Gastroesophageal sphincter (tissue), 4 donors: ENCODE results near the gene ZNF521. TPM values are rescaled to one million over a fixed set of nuclear protein-coding genes. Genes with fewer than 3 reads are reported as not detected.
"Not testable (repeated sequence)": the region's sequence is repeated elsewhere in the genome, so short reads cannot be mapped to it uniquely, and the experiment has no call there.

Experiments
- ATAC-seq: fragments of 150-250 bp; one replicate; pipeline ENCODE4 v1.9.1; 2016; ENCODE audit warnings: mild to moderate bottlenecking, moderate library complexity
- H3K27ac ChIP-seq, 4 donors: fragments of 200-600 bp; sonication (generic) in 3 of 4; 1 replicate in 3 of 4; 2 replicates in 1 of 4; pipeline ENCODE4 v1.5.1; 2016 to 2019
- H3K27me3 ChIP-seq: fragments of 200-600 bp; sonication (generic); one replicate; pipeline ENCODE4 v1.5.1; 2019
- H3K36me3 ChIP-seq, 2 donors: fragments of 200-600 bp; sonication (generic); one replicate each; pipeline ENCODE4 v1.5.1; 2019; ENCODE audit warnings: control low read depth in 1 of 2
- H3K4me1 ChIP-seq, 3 donors: fragments of 200-600 bp; sonication (generic); 1 replicate in 2 of 3; 2 replicates in 1 of 3; pipeline ENCODE4 v1.5.1; 2016 to 2019; ENCODE audit warnings: control low read depth in 2 of 3
- H3K4me3 ChIP-seq, 2 donors: fragments of 200-600 bp; sonication (generic); one replicate each; pipeline ENCODE4 v1.5.1; 2019; ENCODE audit warnings: mild to moderate bottlenecking in 1 of 2, moderate library complexity in 1 of 2
- H3K9me3 ChIP-seq, 3 donors: fragments of 200-600 bp; sonication (generic); one replicate each; pipeline ENCODE4 v1.5.1; 2017 to 2019; ENCODE audit warnings: control low read depth in 2 of 3
- EP300 ChIP-seq: sonication (generic); formaldehyde crosslinking; IDR thresholded peaks from one replicate; pipeline ENCODE4 v1.6.1; 2017; ENCODE audit warnings: antibody characterized with exemption, mild to moderate bottlenecking
- POLR2A ChIP-seq, 2 donors: fragments of 450-650 bp; IDR thresholded peaks; one replicate each; pipeline ENCODE4 v1.6.1; 2017; ENCODE audit warnings: antibody characterized with exemption in 2 of 2, mild to moderate bottlenecking in 2 of 2, moderate library complexity in 1 of 2
- POLR2AphosphoS5 ChIP-seq: sonication (generic); formaldehyde crosslinking; IDR thresholded peaks from one replicate; pipeline ENCODE4 v1.6.1; 2017; ENCODE audit warnings: antibody characterized with exemption
- WGBS, 2 donors: methylation state at CpG; one replicate each; pipeline ENCODE4 v1.1.5; 2018; ENCODE audit warnings: low coverage in 1 of 2; 5-methylcytosine and 5-hydroxymethylcytosine counted together
- total RNA-seq, 4 donors: library from RNA; depleted of rRNA; stranded (reverse); fragments of >200 nt; gene quantifications; one replicate each; pipeline ENCODE4 v1.1.0, GENCODE V29; 2016
- TF ChIP-seq, protein P1 (sequence below), 4 experiments: fragments of 200-600 bp in 2 of 4; fragments of 450-650 bp in 2 of 4; sonication (generic) in 1 of 4; IDR thresholded peaks; one replicate each; pipeline ENCODE4 v1.5.1; 2017 to 2019; ENCODE audit warnings: antibody characterized with exemption in 4 of 4, mild to moderate bottlenecking in 2 of 4, moderate library complexity in 2 of 4

The ZNF521 gene
- total RNA-seq, 4 donors from 2014 or later, result 9.9 to 29.3 (median 13.4) TPM

DNA sequence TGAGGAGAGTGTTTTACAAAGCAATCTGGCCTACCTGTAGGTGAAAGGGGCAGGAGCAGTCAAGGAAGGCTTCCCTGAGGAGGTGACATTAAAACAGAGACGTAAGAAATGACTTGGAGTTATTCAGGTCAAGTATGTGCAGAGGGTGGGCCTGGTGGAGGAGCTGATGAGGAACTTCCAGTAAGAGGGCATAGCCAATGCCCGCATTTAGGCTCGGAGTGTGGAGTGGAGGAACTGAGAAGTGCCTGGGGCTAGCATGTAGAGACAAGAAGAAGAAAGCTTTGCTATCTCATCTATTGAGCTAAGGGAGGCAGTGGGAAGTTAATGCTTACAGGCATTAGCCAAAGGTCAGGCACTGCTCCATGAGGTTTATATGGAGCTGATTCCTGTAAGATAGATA lies 312.2 kb downstream of the ZNF521 start:
- Histone ChIP-seq H3K4me3 (no peak overlapping the region), H3K27me3 (peaks cover 63% of the 10 kb centered on the region), H3K4me1 (no peaks in the 10 kb centered on the region), H3K27ac (no peak overlapping the region), H3K36me3 (no peaks in the 10 kb centered on the region), H3K9me3 (no peaks in the 10 kb centered on the region)
- ATAC-seq, result no peak
- no peak for TF ChIP-seq POLR2A (IDR thresholded peaks at IDR 0.05)
- no peak for TF ChIP-seq EP300
- TF ChIP-seq, protein P1, sequence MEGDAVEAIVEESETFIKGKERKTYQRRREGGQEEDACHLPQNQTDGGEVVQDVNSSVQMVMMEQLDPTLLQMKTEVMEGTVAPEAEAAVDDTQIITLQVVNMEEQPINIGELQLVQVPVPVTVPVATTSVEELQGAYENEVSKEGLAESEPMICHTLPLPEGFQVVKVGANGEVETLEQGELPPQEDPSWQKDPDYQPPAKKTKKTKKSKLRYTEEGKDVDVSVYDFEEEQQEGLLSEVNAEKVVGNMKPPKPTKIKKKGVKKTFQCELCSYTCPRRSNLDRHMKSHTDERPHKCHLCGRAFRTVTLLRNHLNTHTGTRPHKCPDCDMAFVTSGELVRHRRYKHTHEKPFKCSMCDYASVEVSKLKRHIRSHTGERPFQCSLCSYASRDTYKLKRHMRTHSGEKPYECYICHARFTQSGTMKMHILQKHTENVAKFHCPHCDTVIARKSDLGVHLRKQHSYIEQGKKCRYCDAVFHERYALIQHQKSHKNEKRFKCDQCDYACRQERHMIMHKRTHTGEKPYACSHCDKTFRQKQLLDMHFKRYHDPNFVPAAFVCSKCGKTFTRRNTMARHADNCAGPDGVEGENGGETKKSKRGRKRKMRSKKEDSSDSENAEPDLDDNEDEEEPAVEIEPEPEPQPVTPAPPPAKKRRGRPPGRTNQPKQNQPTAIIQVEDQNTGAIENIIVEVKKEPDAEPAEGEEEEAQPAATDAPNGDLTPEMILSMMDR (IDR thresholded peaks at IDR 0.05), result no peak
- TF ChIP-seq POLR2AphosphoS5, result no peak
- 86 to 90% methylated on average over 3 of the region's 3 CpGs for WGBS, 2 donors

DNA sequence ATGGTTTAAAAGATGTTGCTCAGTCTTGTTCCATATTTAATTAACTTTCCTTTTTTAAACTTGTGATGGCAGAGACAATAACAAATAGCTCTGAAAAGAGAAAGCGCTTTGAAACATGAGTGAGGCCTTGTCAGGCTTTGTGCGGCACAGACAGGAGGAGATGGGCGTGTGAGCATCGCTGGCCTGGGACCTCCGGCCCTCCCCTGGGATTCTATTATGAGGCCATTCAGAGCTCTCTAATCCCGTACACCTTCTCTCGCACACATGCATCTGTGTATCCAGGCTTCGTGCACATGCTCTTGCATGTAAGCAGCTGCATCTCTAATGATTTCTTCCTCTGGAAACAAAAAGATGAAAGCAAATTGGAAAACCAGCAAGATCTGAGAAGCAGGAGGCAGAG lies 313.7 kb downstream of the ZNF521 start:
- Histone ChIP-seq H3K4me1 (no peaks in the 10 kb centered on the region), H3K27me3 (peaks cover 52% of the 10 kb centered on the region), H3K36me3 (no peaks in the 10 kb centered on the region), H3K9me3 (no peaks in the 10 kb centered on the region), H3K27ac (no peak overlapping the region), H3K4me3 (no peak overlapping the region)
- 97 to 98% methylated on average over 5 to 6 of the region's 8 CpGs for WGBS, 2 donors
- ATAC-seq, result no peak
- TF ChIP-seq EP300 (no peak), POLR2A (IDR thresholded peaks at IDR 0.05) (no peak), POLR2AphosphoS5 (no peak)
- TF ChIP-seq, protein P1 (IDR thresholded peaks at IDR 0.05), result no peak

DNA sequence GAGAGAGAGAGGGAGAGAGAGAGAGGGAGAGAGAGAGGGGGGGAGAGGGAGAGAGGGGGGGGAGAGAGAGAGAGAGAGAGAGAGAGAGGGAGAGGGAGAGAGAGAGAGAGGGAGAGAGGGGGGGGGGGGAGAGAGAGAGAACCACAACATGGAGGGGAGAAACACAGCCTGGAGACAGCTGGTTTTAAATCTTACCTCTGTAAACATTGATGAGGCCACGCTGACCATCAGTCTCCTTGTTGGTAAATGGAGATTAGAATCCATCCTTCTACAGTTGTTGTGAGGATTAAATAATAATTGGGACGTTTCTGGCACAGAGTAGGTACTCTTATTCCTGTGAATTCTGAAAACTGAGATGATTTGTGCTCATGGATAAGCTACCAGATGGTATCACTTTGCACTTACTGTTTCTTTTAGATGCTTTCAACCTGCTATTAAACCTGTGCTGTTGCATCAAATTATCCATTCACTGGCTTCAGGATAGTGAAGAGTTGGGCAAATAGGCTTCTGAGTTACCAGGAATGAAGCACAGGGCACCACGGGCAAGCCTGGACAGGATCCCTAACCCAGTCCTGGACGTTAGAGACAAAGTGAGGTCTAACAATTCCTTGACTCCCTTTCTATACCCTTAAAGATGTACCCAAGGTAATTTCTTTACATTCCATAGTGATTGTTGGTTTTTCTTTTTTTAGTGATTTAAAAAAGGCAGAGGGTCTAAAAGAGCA lies 318.1 kb downstream of the ZNF521 start:
- Histone ChIP-seq H3K4me3 (no peak overlapping the region), H3K27ac (no peak overlapping the region), H3K27me3 (peaks cover 42% of the 10 kb centered on the region), H3K4me1 (no peaks in the 10 kb centered on the region), H3K9me3 (no peaks in the 10 kb centered on the region), H3K36me3 (no peaks in the 10 kb centered on the region)
- no peak for ATAC-seq
- WGBS, 2 donors, result 60 to 74% methylated on average over 4 of the region's 4 CpGs
- TF ChIP-seq, protein P1 (IDR thresholded peaks at IDR 0.05), result no peak
- no peak for TF ChIP-seq POLR2A (IDR thresholded peaks at IDR 0.05)
- TF ChIP-seq POLR2AphosphoS5, result no peak
- no peak for TF ChIP-seq EP300

DNA sequence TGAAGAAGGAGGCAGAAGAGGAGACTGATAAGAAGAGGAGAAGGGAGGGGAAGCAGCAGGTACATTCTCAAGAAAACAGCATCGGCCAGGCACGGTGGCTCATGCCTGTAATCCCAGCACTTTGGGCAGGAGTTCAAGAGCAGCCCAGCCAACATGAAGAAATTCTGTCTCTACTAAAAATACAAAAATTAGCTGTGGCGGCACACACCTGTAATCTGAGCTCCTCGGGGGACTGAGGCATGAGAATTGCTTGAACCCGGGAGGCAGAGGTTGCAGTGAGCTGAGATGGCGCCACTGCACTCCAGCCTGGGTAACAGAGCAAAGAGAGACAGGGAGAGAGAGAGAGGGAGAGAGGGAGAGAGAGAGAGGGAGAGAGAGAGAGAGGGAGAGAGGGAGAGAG lies 318.8 kb downstream of the ZNF521 start:
- WGBS, 2 donors, result 49% methylated on average over 5 of the region's 6 CpGs; no CpG with 5 or more reads in 1 of the 2 donors
- H3K4me1 ChIP-seq, H3K36me3 ChIP-seq, H3K9me3 ChIP-seq, H3K4me3 ChIP-seq, H3K27ac ChIP-seq, ATAC-seq: not testable (repeated sequence)
- H3K27me3 ChIP-seq, result peaks cover 43% of the 10 kb centered on the region

DNA sequence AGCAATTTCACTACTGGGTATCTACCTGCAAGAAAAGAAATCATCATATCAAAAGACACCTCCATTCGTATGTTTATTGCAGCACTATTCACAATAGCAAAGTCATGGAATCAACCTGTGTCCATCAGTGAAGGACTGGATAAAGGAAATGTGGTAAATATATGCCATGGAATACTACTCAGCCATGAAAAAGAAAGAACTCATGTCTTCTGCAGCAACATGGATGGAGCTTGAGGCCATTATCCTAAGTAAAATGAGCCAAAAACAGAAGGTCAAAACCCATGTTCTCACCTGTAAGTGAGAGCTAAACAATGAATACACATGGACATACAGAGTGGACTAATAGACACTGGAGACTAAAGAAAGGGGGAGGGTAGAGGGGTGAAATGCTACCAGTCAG lies 322.2 kb downstream of the ZNF521 start:
- H3K27ac ChIP-seq, result no peak overlapping the region
- H3K4me1 ChIP-seq, result no peaks in the 10 kb centered on the region
- peaks cover 31% of the 10 kb centered on the region for H3K27me3 ChIP-seq
- H3K36me3 ChIP-seq, result no peaks in the 10 kb centered on the region
- WGBS, 2 donors, result 91 to 95% methylated on average over 1 of the region's 1 CpG
- H3K4me3 ChIP-seq, result no peak overlapping the region
- TF ChIP-seq EP300, result no peak
- TF ChIP-seq, protein P1 (IDR thresholded peaks at IDR 0.05), result no peak
- no peak for TF ChIP-seq POLR2AphosphoS5
- TF ChIP-seq POLR2A (IDR thresholded peaks at IDR 0.05), result no peak
- no peak for ATAC-seq
- no peaks in the 10 kb centered on the region for H3K9me3 ChIP-seq
